22Rv1 (cell line): ENCODE results near the gene RAC2.

Source experiments
- ZFX ChIP-seq: fragments of 450-650 bp; IDR thresholded peaks from 2 replicates; pipeline ENCODE4 v1.6.1; 2017; ENCODE audit warnings: antibody characterized with exemption, borderline replicate concordance
- TF ChIP-seq, protein P1 (sequence below): fragments of 450-650 bp; IDR thresholded peaks from 2 replicates; pipeline ENCODE4 v1.5.1; 2017; ENCODE audit warnings: mild to moderate bottlenecking

GRCh38 chr22:37225481-37225880 lies 18.6 kb downstream of the RAC2 start:
- TF ChIP-seq, protein P1, sequence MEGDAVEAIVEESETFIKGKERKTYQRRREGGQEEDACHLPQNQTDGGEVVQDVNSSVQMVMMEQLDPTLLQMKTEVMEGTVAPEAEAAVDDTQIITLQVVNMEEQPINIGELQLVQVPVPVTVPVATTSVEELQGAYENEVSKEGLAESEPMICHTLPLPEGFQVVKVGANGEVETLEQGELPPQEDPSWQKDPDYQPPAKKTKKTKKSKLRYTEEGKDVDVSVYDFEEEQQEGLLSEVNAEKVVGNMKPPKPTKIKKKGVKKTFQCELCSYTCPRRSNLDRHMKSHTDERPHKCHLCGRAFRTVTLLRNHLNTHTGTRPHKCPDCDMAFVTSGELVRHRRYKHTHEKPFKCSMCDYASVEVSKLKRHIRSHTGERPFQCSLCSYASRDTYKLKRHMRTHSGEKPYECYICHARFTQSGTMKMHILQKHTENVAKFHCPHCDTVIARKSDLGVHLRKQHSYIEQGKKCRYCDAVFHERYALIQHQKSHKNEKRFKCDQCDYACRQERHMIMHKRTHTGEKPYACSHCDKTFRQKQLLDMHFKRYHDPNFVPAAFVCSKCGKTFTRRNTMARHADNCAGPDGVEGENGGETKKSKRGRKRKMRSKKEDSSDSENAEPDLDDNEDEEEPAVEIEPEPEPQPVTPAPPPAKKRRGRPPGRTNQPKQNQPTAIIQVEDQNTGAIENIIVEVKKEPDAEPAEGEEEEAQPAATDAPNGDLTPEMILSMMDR = no peak
- no peak for TF ChIP-seq ZFX
